K562 (cell line): ENCODE results near the gene TTLL4. TPM values are rescaled to one million over a fixed set of nuclear protein-coding genes. Genes with fewer than 3 reads are reported as not detected.

Experiments
- ATF2 ChIP-seq: sonication (generic); formaldehyde crosslinking; IDR thresholded peaks from 2 replicates; pipeline ENCODE4 v1.8.1; 2022; ENCODE audit warnings: missing genetic modification reagents
- CREB1 ChIP-seq, 2 experiments: sonication (generic) in 1 of 2; formaldehyde crosslinking in 1 of 2; IDR thresholded peaks; 2 replicates each; pipeline versions ENCODE4 v1.6.1 to v1.8.0; 2012 to 2022; ENCODE audit warnings: inconsistent platforms in 1 of 2, mild to moderate bottlenecking in 1 of 2, missing genetic modification reagents in 1 of 2, moderate library complexity in 1 of 2
- DMBX1 ChIP-seq: fragments of 250-450 bp; sonication (Bioruptor Pico); IDR thresholded peaks from 2 replicates; pipeline ENCODE4 v1.8.0; 2022; ENCODE audit warnings: inconsistent platforms, mild to moderate bottlenecking, moderate library complexity, borderline replicate concordance
- DPF2 ChIP-seq: fragments of 450-650 bp; IDR thresholded peaks from 2 replicates; pipeline ENCODE4 v1.6.1; 2016
- E4F1 ChIP-seq: fragments of 250-450 bp; sonication (Bioruptor Pico); IDR thresholded peaks from 2 replicates; pipeline ENCODE4 v1.5.0; 2021; ENCODE audit warnings: mild to moderate bottlenecking, borderline replicate concordance
- FOSL1 ChIP-seq: fragments of 200-800 bp; sonication (Bioruptor generic); conservative IDR thresholded peaks from 2 replicates; pipeline ENCODE4 v1.6.1; 2016; ENCODE audit warnings: missing genetic modification characterization, missing compliant biosample characterization
- GTF2A2 ChIP-seq: IDR thresholded peaks from 2 replicates; pipeline ENCODE4 v1.6.1; 2016; ENCODE audit warnings: mild to moderate bottlenecking, missing genetic modification characterization, missing compliant biosample characterization
- KLF16 ChIP-seq: IDR thresholded peaks from 2 replicates; pipeline ENCODE4 v1.6.1; 2016; ENCODE audit warnings: antibody characterized with exemption
- MYC ChIP-seq, 2 experiments: fragments of 250-450 bp in 1 of 2; sonication (Bioruptor Pico) in 1 of 2; IDR thresholded peaks; 2 replicates each; pipeline versions ENCODE4 v1.5.1 to v1.6.1; 2012 to 2021; ENCODE audit warnings: low read depth in 2 of 2, borderline replicate concordance in 1 of 2, improper control_type of control experiment in 1 of 2, low read length in 1 of 2, mild to moderate bottlenecking in 1 of 2, moderate library complexity in 1 of 2
- RAD51 ChIP-seq: fragments of 450-650 bp; IDR thresholded peaks from 2 replicates; pipeline ENCODE4 v1.7.1; 2016; ENCODE audit warnings: low read depth, mild to moderate bottlenecking, borderline replicate concordance
- SPI1 ChIP-seq: IDR thresholded peaks from 2 replicates; pipeline ENCODE4 v1.6.1; 2011; ENCODE audit warnings: low read depth, low read length, control low read depth, borderline replicate concordance
- TCF7L2 ChIP-seq: fragments of 150-350 bp; IDR thresholded peaks from 2 replicates; pipeline ENCODE4 v1.6.1; 2016; ENCODE audit warnings: low read depth, mild to moderate bottlenecking, low read length, moderate library complexity
- ZBTB40 ChIP-seq, 2 experiments: fragments of 450-650 bp in 1 of 2; sonication (generic) in 1 of 2; formaldehyde crosslinking in 1 of 2; IDR thresholded peaks; 2 replicates each; pipeline versions ENCODE4 v1.7.1 to v1.9.0; 2016 to 2022; ENCODE audit warnings: inconsistent platforms in 1 of 2, mild to moderate bottlenecking in 1 of 2, missing genetic modification reagents in 1 of 2
- ZNF23 ChIP-seq: fragments of 250-450 bp; sonication (Bioruptor Pico); IDR thresholded peaks from 2 replicates; pipeline ENCODE4 v1.4.0; 2020; ENCODE audit warnings: mild to moderate bottlenecking
- ZNF354B ChIP-seq: fragments of 250-450 bp; sonication (Bioruptor Pico); IDR thresholded peaks from 2 replicates; pipeline ENCODE4 v1.4.0; 2020
- polyA plus RNA-seq, 8 experiments: library from polyadenylated mRNA; depleted of rRNA in 4 of 8; stranded (reverse) in 5 of 8; unstranded in 3 of 8; fragments of >200 nt; fragmentation: Nextera tagmentation in 2 of 8; fragmentation: Illumina TruSeq in 1 of 8; extraction: Ambion mirVana in 2 of 8; extraction: Trizol in 1 of 8; gene quantifications; 2 replicates each; pipeline versions ENCODE4 v1.2.1 to v1.2.3, GENCODE V29; 2011 to 2014; ENCODE audit warnings: inconsistent platforms in 1 of 8, missing spikeins in 1 of 8
- total RNA-seq, 7 experiments: library from RNA; depleted of rRNA in 6 of 7; stranded (reverse); fragments of >200 nt in 6 of 7; fragmentation: Illumina TruSeq in 2 of 7; extraction: Trizol in 2 of 7; gene quantifications; 2 replicates each; pipeline versions ENCODE4 v1.2.1 to v1.2.3, GENCODE V29; 2011 to 2021; ENCODE audit warnings: low replicate concordance in 1 of 7

TTLL4 gene
- total and polyA plus RNA-seq, 9 of the 15 experiments (the other 6 are each of a cell fraction or from before 2014, with no cell fraction given), result 12.6 to 67.5 (median 24.5) TPM

- peak; percentile 55; the same call in 1 of the 2 replicates for TF ChIP-seq ZBTB40 (IDR thresholded peaks at IDR 0.05)
- no peak for TF ChIP-seq ZBTB40 (CRISPR knock-in tag; IDR thresholded peaks at IDR 0.05)
- peak; percentile 46; the same call in 1 of the 2 replicates for TF ChIP-seq SPI1
- no peak for TF ChIP-seq E4F1 (CRISPR knock-in tag)
- no peak for TF ChIP-seq ZNF354B (CRISPR knock-in tag)
- TF ChIP-seq FOSL1, result peak; percentile 92
- no peak for TF ChIP-seq MYC (IDR thresholded peaks at IDR 0.05; ENCODE audit: low read depth, low read length)
- no peak for TF ChIP-seq MYC (CRISPR knock-in tag; IDR thresholded peaks at IDR 0.05; ENCODE audit: borderline replicate concordance, low read depth)
- no peak for TF ChIP-seq GTF2A2 (tag)
- TF ChIP-seq KLF16, result no peak
- TF ChIP-seq DPF2, result peak; percentile 57
- TF ChIP-seq RAD51, result no peak
- no peak for TF ChIP-seq ZNF23
- TF ChIP-seq ATF2, result no peak
- TF ChIP-seq CREB1 (IDR thresholded peaks at IDR 0.05), result no peak
- no peak for TF ChIP-seq CREB1 (CRISPR knock-in tag; IDR thresholded peaks at IDR 0.05)
- TF ChIP-seq TCF7L2, result no peak
- TF ChIP-seq DMBX1 (CRISPR knock-in tag), result no peak
Measured at GRCh38 chr2:218679119-218679518, 31.5 kb upstream of the TTLL4 start (continued).
